Breast epithelium (tissue), 3 donors: Measurements from ENCODE around the gene THSD4.

Experiments used
- POLR2A ChIP-seq: fragments of 450-650 bp; IDR thresholded peaks from one replicate; pipeline ENCODE4 v1.6.1; 2016; ENCODE audit warnings: antibody characterized with exemption, mild to moderate bottlenecking, moderate library complexity
- TF ChIP-seq, protein P1 (sequence below), 3 donors: fragments of 450-650 bp; IDR thresholded peaks; one replicate each; pipeline ENCODE4 v1.5.1; 2016 to 2017; ENCODE audit warnings: antibody characterized with exemption in 3 of 3, mild to moderate bottlenecking in 3 of 3, moderate library complexity in 3 of 3

DNA sequence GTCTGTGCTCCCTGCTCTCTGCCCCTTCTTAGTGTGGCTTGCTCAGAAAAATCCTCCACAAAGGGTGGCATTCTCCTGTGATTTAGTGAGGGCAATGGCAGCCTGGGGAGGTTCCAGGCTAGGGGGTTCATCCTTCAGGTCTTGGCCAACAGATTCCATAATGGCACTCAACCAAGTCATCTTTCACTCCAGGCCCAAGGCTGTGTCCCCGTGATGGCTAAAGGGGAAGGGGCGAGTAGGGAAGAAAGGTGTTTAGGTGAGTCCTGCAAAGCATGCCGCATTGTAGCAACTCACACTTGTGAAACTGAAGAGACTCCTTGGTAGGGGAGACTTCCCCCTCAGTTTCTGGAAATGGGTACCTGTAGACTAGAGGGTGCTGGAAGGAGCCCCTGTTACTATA, 105.6 kb downstream of the THSD4 start:
- TF ChIP-seq, protein P1, sequence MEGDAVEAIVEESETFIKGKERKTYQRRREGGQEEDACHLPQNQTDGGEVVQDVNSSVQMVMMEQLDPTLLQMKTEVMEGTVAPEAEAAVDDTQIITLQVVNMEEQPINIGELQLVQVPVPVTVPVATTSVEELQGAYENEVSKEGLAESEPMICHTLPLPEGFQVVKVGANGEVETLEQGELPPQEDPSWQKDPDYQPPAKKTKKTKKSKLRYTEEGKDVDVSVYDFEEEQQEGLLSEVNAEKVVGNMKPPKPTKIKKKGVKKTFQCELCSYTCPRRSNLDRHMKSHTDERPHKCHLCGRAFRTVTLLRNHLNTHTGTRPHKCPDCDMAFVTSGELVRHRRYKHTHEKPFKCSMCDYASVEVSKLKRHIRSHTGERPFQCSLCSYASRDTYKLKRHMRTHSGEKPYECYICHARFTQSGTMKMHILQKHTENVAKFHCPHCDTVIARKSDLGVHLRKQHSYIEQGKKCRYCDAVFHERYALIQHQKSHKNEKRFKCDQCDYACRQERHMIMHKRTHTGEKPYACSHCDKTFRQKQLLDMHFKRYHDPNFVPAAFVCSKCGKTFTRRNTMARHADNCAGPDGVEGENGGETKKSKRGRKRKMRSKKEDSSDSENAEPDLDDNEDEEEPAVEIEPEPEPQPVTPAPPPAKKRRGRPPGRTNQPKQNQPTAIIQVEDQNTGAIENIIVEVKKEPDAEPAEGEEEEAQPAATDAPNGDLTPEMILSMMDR (IDR thresholded peaks at IDR 0.05), result no peak
- no peak for TF ChIP-seq POLR2A
